A549 treated with ZK216348 at 1 μM for 4 hours (cell line): ENCODE results near the gene LSM14A. TPM values are rescaled to one million over a fixed set of nuclear protein-coding genes. Genes with fewer than 3 reads are reported as not detected.

ENCODE experiments used
- total RNA-seq: library from RNA; stranded (reverse); fragments of 200-300 nt; extraction: Qiagen RNA extraction; gene quantifications from 5 replicates; pipeline ENCODE4 v1.2.3, GENCODE V29; 2022; ENCODE audit warnings: low read depth

The LSM14A gene
- total RNA-seq, result 232 to 340 TPM (median 255 TPM) in 5 replicates

DNA sequence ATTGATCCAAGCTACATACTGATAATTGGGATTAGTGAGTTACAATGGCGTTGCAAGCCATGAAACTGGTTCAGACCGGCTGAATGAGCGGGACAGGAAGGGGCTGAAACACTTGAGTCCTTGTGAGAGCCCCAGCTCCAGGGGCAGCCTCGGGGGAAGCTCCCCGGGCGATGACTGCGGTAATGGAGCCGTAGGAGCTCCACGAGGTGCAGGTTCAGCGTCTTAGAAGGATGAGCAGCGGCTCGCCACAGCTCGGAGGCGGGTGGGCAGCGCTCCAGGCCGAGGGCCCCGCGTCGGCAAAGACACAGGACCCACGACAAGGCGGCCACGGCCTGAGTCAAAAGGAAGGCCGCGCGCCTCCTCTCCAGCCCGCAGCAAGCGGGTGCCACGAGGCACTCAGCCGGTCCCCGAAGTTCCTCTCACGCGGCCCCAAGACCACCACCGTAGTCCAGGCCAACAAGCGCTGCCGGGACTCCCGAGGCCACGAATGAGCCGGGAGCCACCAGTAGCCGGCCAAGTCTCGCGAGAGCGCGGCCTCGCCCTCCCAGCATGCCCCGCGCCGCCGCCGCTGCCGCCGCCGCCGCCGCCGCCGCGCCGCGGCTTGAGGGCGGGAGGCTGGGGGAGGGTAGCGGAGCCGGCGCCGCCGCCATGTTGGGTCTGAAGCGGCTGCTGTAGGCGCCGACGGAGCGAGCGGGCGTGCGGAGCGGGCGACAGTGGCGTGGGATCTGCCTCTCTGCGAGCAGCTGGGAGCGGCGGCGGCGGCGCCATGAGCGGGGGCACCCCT lies at the start of gene LSM14A:
Gene LSM14A, plus strand, starts transcription at position 628 of the 784 bp plus-strand sequence. Its CDS starts 139 bp downstream, at position 767.

DNA sequence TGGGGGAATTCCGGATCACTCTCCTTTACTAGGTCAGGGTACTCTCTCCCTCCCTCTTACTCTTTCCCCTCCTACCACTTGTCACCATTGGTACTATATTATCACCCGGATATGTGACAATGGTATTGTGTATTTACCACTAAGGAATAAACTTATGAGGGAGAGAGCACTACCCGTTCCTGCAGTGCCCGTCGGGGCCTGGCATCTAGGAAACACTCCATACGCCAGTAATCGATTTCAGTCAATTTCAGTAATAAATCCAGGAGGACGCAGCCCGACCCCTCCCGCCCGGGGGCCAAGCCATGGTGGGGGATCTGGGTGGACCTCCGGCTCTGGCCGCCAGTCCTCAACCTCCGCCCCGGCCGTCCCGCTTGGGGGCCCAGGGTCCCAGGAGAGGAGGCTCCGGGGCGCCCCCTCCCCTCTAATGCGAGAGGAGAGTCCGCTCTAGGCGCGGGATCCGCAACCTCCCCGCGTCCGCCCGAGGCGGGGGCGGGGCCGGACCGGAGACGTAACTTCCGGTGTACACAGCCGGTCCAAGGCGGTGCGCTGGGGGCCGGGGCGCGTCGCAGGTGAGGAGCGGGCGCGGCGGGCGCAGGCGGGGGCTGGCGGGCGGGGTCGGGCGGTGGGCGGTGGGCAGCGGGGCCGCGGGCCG lies 81.9 kb downstream of the LSM14A start, which contains the start of gene GARRE1:
Gene GARRE1, plus strand, starts transcription at position 509 of the 652 bp plus-strand sequence. CDS start 45,920 bp downstream, outside the sequence.

Other genes with a start within 250 kb of the LSM14A start
- gene GARRE1, start 82.0 kb downstream of the LSM14A start, total RNA-seq, result 7.6 to 13.8 TPM (median 12.5 TPM) in 5 replicates
- gene GPI, start 192.7 kb downstream of the LSM14A start, total RNA-seq, result 578 to 751 TPM (median 727 TPM) in 5 replicates
- gene PDCD2L, start 231.9 kb downstream of the LSM14A start, total RNA-seq, result 24.6 to 36.4 TPM (median 33.5 TPM) in 5 replicates